GM06990 (cell line): ENCODE results near the gene NUP214.
"Not testable (repeated sequence)": the region's sequence is repeated elsewhere in the genome, so short reads cannot be mapped to it uniquely, and the experiment has no call there.

Experiments used
- DNase-seq: peaks from one replicate; pipeline ENCODE4 v3.0.0-alpha.2; 2011; ENCODE audit not compliant: insufficient read length; ENCODE audit errors: extremely low read depth
- H3K27me3 ChIP-seq: replicated peaks from 2 replicates; pipeline ENCODE4 v1.6.0; 2011; ENCODE audit warnings: low read length; ENCODE audit not compliant: control insufficient read depth, insufficient read depth
- H3K36me3 ChIP-seq: 2 replicates; pipeline ENCODE4 v1.5.1; 2011; ENCODE audit warnings: low read length; ENCODE audit not compliant: control insufficient read depth, insufficient read depth
- H3K4me3 ChIP-seq: replicated peaks from 2 replicates; pipeline ENCODE4 v1.5.1; 2011; ENCODE audit warnings: low read depth, mild to moderate bottlenecking, control low read depth, low read length
- CTCF ChIP-seq: IDR thresholded peaks from 2 replicates; pipeline ENCODE4 v1.5.1; 2011; ENCODE audit warnings: low read length, control low read depth, mild to moderate bottlenecking, inconsistent platforms; ENCODE audit not compliant: insufficient read depth, poor library complexity, severe bottlenecking

Gene NUP214

GRCh38 chr9:131112374-131113154 lies 12.8 kb upstream of the NUP214 start:
- DNase-seq = no peak
- H3K36me3 ChIP-seq = no peaks in the 10 kb centered on the region
- H3K4me3 ChIP-seq = no peak overlapping the region
- peaks cover 3% of the 10 kb centered on the region; the same call in 1 of the 2 replicates for H3K27me3 ChIP-seq
- TF ChIP-seq CTCF = no peak

GRCh38 chr9:131113655-131114054 lies 11.7 kb upstream of the NUP214 start:
- Histone ChIP-seq H3K27me3 (peaks cover 3% of the 10 kb centered on the region; the same call in 1 of the 2 replicates), H3K36me3 (no peaks in the 10 kb centered on the region), H3K4me3 (no peak overlapping the region)
- no peak for DNase-seq
- no peak for TF ChIP-seq CTCF

- H3K27me3 ChIP-seq = peaks cover 3% of the 10 kb centered on the region; the same call in 1 of the 2 replicates
- no peak for TF ChIP-seq CTCF
- H3K4me3 ChIP-seq = no peak overlapping the region
- no peak for DNase-seq
- no peaks in the 10 kb centered on the region for H3K36me3 ChIP-seq
Observed at GRCh38 chr9:131114084-131114535, 11.3 kb upstream of the NUP214 start.

- not testable (repeated sequence) for H3K4me3 ChIP-seq, DNase-seq, H3K27me3 ChIP-seq, H3K36me3 ChIP-seq
Observed at GRCh38 chr9:131115360-131115742, 10.0 kb upstream of the NUP214 start.

GRCh38 chr9:131116281-131117120 lies 8.9 kb upstream of the NUP214 start:
- no peak for DNase-seq
- Histone ChIP-seq H3K27me3 (peaks cover 3% of the 10 kb centered on the region), H3K36me3 (no peaks in the 10 kb centered on the region), H3K4me3 (no peak overlapping the region)
- no peak for TF ChIP-seq CTCF
